ENCODE measurements around the gene P4HA1. TPM values are rescaled to one million over a fixed set of nuclear protein-coding genes. Genes with fewer than 3 reads are reported as not detected.
A peak's percentile ranks its signal among the peaks of the same experiment; 100 is the strongest.

Gene P4HA1
- total and polyA plus RNA-seq, 2 donors (not counting 3 experiments of a cell fraction or from before 2014, with no cell fraction given): 14.3 to 29.1 TPM

GRCh38 chr10:73099141-73099540 lies 2.5 kb upstream of the P4HA1 start:
- dilution Hi-C loops (cut with MboI; ENCODE audit: extremely low pct_ligation_motif_present, low sequenced_read_pairs): no loop called here

GRCh38 chr10:73097305-73097670 lies 622 bp upstream of the P4HA1 start:
- BruUV-seq (replicated peaks): TSS peak; percentile 64
- peak overlapping the region; percentile 73 for H3K27ac ChIP-seq (ENCODE audit: insufficient read depth, low read depth, low read length)
- dilution Hi-C loops (cut with MboI; ENCODE audit: extremely low pct_ligation_motif_present, low sequenced_read_pairs): no loop called here

More at GRCh38 chr10:73099141-73099540, 2.5 kb upstream of the P4HA1 start:
- no peaks in the 10 kb centered on the region for H3K27me3 ChIP-seq (ENCODE audit: control insufficient read depth in 2 of 2, insufficient read depth in 2 of 2, low read length in 2 of 2)
- H4K20me1 ChIP-seq (replicated peaks; ENCODE audit: control insufficient read depth, extremely low read depth, insufficient read depth, low read length): no peaks in the 10 kb centered on the region
- no peak overlapping the region for H3K4me2 ChIP-seq (ENCODE audit: insufficient read depth, low read length)
- no peak overlapping the region for H3K9ac ChIP-seq (replicated peaks; ENCODE audit: extremely low read depth, insufficient read depth, low read length)
- no peaks in the 10 kb centered on the region for H3K36me3 ChIP-seq (ENCODE audit: control insufficient read depth in 2 of 2, extremely low read depth in 1 of 2, insufficient read depth in 2 of 2, low read length in 2 of 2)
- no TSS peak for BruUV-seq (replicated peaks)
- DNase-seq (ENCODE audit: low read depth, low spot score): no peak
- no peak overlapping the region for H2AFZ ChIP-seq (ENCODE audit: low read depth, low read length)
- H3K9me1 ChIP-seq (replicated peaks; ENCODE audit: control insufficient read depth, extremely low read depth, insufficient read depth, low read length): no peaks in the 10 kb centered on the region
- H3K9me3 ChIP-seq (replicated peaks; ENCODE audit: control insufficient read depth, insufficient read depth, low read length): no peaks in the 10 kb centered on the region
- no peak for TF ChIP-seq MYC (IDR thresholded peaks at IDR 0.05; ENCODE audit: low read depth, low read length)
- peaks cover 14% of the 10 kb centered on the region for H3K4me1 ChIP-seq (ENCODE audit: control insufficient read depth, extremely low read depth, insufficient read depth, low read length)
- H3K79me2 ChIP-seq (ENCODE audit: control insufficient read depth, insufficient read depth, low read length): peaks cover 15% of the 10 kb centered on the region
- intact Hi-C loops (cut with micrococcal nuclease): loop anchor here (5.0 kb wide), 1 partner anchor 38 kb away; no protein-coding TSS in a partner anchor
- POLR2A ChIA-PET: no interaction called here
- FAIRE-seq: no peak
- no peak overlapping the region for H3K4me3 ChIP-seq (replicated peaks in 1 of 3; ENCODE audit: insufficient read depth in 1 of 3, low read depth in 1 of 3, low read length in 3 of 3)
- H3K27ac ChIP-seq (ENCODE audit: insufficient read depth, low read depth, low read length): no peak overlapping the region
- CTCF ChIA-PET: interaction anchor here (0.7 to 1.1 kb wide), 2 partner anchors 21 to 37 kb away, joined by 3 read pairs; no protein-coding TSS in a partner anchor

More at GRCh38 chr10:73097305-73097670, 622 bp upstream of the P4HA1 start:
- TF ChIP-seq EZH2 (IDR thresholded peaks at IDR 0.05; ENCODE audit: borderline replicate concordance, low read depth, low read length, severe bottlenecking) (no peak), POLR2A (IDR thresholded peaks at IDR 0.05; ENCODE audit: low read depth, low read length) (no peak), GATA2 (IDR thresholded peaks at IDR 0.05; ENCODE audit: insufficient read depth, insufficient read length, low read depth, low read length) (no peak), CTCF (IDR thresholded peaks at IDR 0.05; ENCODE audit: extremely low read depth in 1 of 2, insufficient read depth in 1 of 2, low read depth in 1 of 2, low read length in 2 of 2) (no peak), POLR2AphosphoS5 (IDR thresholded peaks at IDR 0.05; ENCODE audit: insufficient read depth, low read depth, low read length) (no peak), FOS (IDR thresholded peaks at IDR 0.05; ENCODE audit: borderline replicate concordance, insufficient read depth, low read length) (no peak), MAX (IDR thresholded peaks at IDR 0.05; ENCODE audit: insufficient read depth, insufficient read length) (no peak), MYC (IDR thresholded peaks at IDR 0.05; ENCODE audit: low read depth, low read length) (no peak), JUN (IDR thresholded peaks at IDR 0.05; ENCODE audit: borderline replicate concordance, insufficient read depth, insufficient read length, low read depth) (no peak)
- no peaks in the 10 kb centered on the region for H3K9me1 ChIP-seq (replicated peaks; ENCODE audit: control insufficient read depth, extremely low read depth, insufficient read depth, low read length)
- FAIRE-seq (no peak), DNase-seq (ENCODE audit: low read depth, low spot score) (no peak)
- POLR2A ChIA-PET: interaction anchor here (0.6 to 2.0 kb wide), 7 partner anchors 10 to 744 kb away, joined by 3 to 22 read pairs (median 3); partner anchors contain the start of gene NUDT13
- intact Hi-C loops (cut with micrococcal nuclease): loop anchor here (2.0 to 5.0 kb wide), 3 partner anchors 22 to 72 kb away; partner anchors contain the start of genes ECD and FAM149B1
- peak overlapping the region; percentile 86 for H3K4me2 ChIP-seq (ENCODE audit: insufficient read depth, low read length)
- no peaks in the 10 kb centered on the region for H4K20me1 ChIP-seq (replicated peaks; ENCODE audit: control insufficient read depth, extremely low read depth, insufficient read depth, low read length)
- H3K27me3 ChIP-seq (ENCODE audit: control insufficient read depth in 2 of 2, insufficient read depth in 2 of 2, low read length in 2 of 2): no peaks in the 10 kb centered on the region
- peak overlapping the region; percentile 32 to 73 (median 62) for H3K4me3 ChIP-seq (replicated peaks in 1 of 3; ENCODE audit: insufficient read depth in 1 of 3, low read depth in 1 of 3, low read length in 3 of 3)
- H3K9ac ChIP-seq (replicated peaks; ENCODE audit: extremely low read depth, insufficient read depth, low read length): peak overlapping the region; percentile 83
- peak overlapping the region; percentile 92 for H2AFZ ChIP-seq (ENCODE audit: low read depth, low read length)
- CTCF ChIA-PET: interaction anchor here (0.5 to 4.4 kb wide), 23 partner anchors 10 to 122 kb away, joined by 3 to 27 read pairs (median 5); partner anchors contain the start of genes ECD, FAM149B1 and NUDT13
- H3K9me3 ChIP-seq (replicated peaks; ENCODE audit: control insufficient read depth, insufficient read depth, low read length): no peaks in the 10 kb centered on the region
- H3K79me2 ChIP-seq (ENCODE audit: control insufficient read depth, insufficient read depth, low read length): peaks cover 27% of the 10 kb centered on the region
- no peaks in the 10 kb centered on the region for H3K36me3 ChIP-seq (ENCODE audit: control insufficient read depth in 2 of 2, extremely low read depth in 1 of 2, insufficient read depth in 2 of 2, low read length in 2 of 2)
- H3K4me1 ChIP-seq (ENCODE audit: control insufficient read depth, extremely low read depth, insufficient read depth, low read length): peaks cover 17% of the 10 kb centered on the region

All from endothelial cell of umbilical vein (primary cell).